NCI-H1105 (cell line): ENCODE results near the gene CNMD.
"Not testable (repeated sequence)": the region's sequence is repeated elsewhere in the genome, so short reads cannot be mapped to it uniquely, and the experiment has no call there.

Source experiments
- DNase-seq: peaks from one replicate; lab custom pipeline; 2025; lab: John Stamatoyannopoulos, UW

CNMD gene

DNA sequence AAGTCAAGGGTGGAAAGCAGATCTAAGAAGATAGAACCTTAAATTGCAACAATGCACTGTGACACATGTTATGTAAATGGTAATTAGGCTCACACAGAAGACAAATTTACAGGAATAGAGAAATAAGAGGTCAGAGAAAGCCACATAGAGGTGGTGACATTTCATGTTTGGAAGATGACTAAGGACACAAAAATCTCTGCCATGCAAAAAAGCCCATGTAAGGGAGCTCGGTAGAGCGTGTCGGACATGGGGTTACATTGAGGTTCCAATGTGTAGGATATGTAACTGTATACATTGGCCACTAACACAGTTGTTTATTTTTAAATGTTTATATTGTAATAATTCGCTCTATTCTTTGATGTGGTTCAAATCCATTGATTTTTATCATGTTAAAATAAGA, 53.2 kb downstream of the CNMD start:
- DNase-seq, result no peak

DNA sequence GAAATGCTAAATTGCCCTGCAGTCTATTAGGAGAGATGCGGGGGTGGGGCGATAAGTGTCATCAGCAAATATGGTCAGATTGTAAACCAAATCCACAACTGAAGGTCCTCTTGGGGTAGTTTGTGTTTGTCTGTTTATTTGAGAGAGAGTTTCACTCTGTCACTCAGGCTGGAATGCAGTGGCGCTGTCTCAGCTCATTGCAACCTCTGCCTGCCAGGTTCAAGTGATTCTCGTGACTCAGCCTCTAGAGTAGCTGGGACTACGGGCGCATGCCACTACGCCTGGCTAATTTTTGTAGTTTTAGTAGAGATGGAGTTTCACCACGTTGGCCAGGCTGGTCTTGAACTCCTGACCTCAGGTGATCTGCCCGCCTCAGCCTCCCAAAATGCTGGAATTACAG, 53.8 kb downstream of the CNMD start:
- DNase-seq, result not testable (repeated sequence)

DNA sequence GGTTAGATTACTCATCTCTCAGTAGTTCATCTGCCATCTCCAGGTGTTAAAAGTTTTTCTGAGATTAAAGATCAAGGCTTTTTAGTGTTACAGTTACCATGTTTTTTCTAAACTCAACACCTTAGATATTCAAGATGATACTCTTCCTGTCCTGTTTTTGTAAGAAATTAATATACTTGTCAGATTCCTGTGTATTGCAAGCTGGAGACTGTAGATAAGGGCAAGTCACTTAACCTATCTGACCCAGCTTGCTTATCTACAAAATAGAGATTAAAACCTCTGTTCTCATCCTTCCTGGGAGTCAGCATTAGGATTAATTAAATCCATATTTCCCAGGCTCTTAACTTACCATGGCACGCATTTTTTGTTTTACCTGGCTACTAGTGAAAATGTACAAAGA, 61.8 kb downstream of the CNMD start:
- no peak for DNase-seq

DNA sequence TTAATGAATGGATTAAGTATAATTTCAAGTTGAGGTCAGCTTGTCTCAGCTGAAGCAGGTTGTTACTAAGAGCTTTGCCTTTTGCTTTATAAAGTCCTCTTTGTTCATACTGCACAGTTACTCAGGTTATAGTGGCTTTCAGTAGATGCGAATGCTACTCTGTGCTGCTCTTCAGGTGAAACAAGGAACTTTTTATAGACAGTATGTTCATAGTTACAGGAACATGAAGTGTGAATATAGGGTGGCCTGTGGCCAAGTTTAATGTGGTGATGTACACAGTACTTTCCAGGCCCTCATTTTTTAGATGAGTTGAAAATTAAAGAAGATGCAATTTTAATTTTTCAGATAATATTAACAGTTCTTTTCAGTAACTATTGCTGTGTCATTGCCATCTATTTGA, 66.2 kb downstream of the CNMD start:
- no peak for DNase-seq

DNA sequence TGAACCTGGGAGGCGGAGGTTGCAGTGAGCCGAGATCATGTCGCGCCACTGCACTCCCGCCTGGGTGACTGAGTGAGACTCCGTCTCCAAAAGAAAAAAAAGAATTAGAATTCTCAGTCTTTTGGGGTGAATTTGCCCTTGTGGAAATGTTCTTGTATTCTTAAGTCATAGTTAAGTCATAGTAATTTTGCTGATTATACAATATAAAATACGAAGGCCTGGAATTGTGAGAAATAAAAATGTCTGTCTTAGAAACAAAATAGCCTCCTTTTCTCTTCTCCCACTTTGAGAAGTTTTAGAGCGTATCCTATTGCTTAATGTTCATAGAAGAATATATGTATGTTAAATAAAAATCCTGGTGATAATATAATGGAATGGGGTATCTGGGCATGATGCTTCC, 68.9 kb downstream of the CNMD start:
- no peak for DNase-seq

DNA sequence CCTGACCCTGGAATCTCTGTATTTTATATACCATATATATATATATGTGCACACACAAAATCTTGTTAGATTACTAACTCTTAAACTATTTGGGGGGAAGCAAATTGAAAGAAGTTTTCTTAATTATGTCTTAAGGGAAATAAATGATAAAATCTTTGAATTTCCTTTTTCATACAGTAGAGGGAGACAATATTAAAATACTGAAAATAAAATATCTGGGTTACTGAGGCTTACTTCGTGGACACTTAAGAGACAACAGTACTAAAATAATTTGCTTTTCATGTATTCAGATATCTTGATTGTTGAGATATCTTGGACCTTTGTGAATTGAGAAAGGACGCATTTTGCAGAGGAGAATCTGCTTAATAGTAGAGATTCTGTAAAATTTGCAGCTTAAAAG, 69.9 kb downstream of the CNMD start:
- no peak for DNase-seq

DNA sequence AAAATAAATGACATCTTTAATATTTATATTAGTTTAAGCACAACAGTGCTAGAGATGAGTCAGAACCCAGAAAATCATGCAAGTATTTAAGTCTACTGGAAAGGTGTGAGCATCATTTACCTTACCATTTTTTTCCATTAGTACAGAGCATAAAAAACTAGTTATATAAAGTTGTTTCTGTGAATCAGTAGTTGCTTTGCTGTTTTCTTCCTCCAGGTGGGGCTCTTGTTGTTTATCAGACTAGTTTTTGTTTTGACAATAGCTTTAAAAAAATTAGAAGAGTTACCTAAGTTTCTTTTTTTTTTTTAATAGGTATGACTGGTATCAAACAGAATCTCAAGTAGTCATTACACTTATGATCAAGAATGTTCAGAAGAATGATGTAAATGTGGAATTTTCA, 74.3 kb downstream of the CNMD start:
- DNase-seq, result no peak

DNA sequence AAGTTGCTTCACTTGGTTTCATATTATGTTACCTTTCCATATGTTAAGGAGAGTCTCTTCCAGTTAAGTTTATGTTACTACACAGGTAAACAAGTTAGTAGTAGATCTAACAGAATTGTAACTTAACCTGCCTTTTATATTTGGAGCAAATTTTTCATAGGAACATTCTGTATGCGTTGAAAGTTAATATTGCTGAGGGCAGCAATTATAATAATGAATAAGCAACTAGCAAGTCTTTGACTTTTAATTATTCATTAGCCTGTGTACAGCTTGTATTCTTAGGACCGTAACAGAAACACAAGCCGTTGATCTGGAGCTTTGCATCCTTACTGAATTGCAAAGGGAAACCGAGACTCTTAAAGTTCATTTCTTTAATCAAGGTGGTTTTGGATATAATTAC, 75.3 kb downstream of the CNMD start:
- DNase-seq, result no peak

DNA sequence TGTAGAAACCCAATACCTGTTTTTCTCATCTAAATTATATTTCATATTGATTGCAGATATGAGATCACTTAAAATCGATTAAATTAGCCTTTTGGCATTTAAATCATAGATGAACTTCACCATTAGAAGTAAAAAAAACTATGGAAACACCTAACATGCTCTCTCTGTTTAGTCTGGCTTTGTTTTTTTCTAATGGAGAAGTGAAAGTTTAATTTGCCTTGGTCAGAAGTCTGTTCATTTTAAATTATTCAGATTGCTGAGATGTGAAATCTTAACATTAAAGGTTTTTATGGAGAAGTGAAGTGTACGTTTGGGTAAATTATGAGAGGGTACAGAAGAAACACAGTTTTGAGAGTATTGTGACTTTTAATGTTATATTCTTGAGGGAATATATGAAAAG, 80.3 kb downstream of the CNMD start:
- DNase-seq, result no peak
